Body of pancreas (tissue), 4 donors: ENCODE results near the gene LCN15. TPM values are rescaled to one million over a fixed set of nuclear protein-coding genes. Genes with fewer than 3 reads are reported as not detected.

Source experiments
- ATAC-seq: fragments of 150-250 bp; one replicate; pipeline ENCODE4 v1.9.1; 2016
- DNase-seq, 4 donors: peaks; one replicate each; pipeline ENCODE4 v3.0.0-alpha.2; 2019
- H3K27ac ChIP-seq, 4 donors: fragments of 200-600 bp; sonication (generic); 1 replicate in 3 of 4; 2 replicates in 1 of 4; pipeline versions ENCODE4 v1.5.1 to v1.6.1; 2016 to 2019; ENCODE audit warnings: mild to moderate bottlenecking in 1 of 4, mixed read lengths in 1 of 4, moderate library complexity in 1 of 4
- H3K27me3 ChIP-seq, 2 donors: fragments of 200-600 bp; sonication (generic); one replicate each; pipeline ENCODE4 v1.6.0; 2016; ENCODE audit warnings: mild to moderate bottlenecking in 1 of 2
- H3K36me3 ChIP-seq, 2 donors: fragments of 200-600 bp; sonication (generic); replicated peaks in 1 of 2; 2 replicates each; pipeline ENCODE4 v1.5.1; 2016; ENCODE audit warnings: low read depth in 2 of 2; ENCODE audit not compliant: insufficient read depth in 1 of 2
- H3K4me1 ChIP-seq: fragments of 200-600 bp; sonication (generic); one replicate; pipeline ENCODE4 v1.6.0; 2016
- H3K4me3 ChIP-seq, 2 donors: fragments of 200-600 bp; sonication (generic); 1 replicate in 1 of 2; 2 replicates in 1 of 2; pipeline ENCODE4 v1.5.1; 2016 to 2019
- H3K9me3 ChIP-seq, 3 donors: fragments of 200-600 bp; sonication (generic); 1 replicate in 2 of 3; 2 replicates in 1 of 3; pipeline ENCODE4 v1.5.1; 2016
- POLR2A ChIP-seq, 3 donors: fragments of 450-650 bp; IDR thresholded peaks; one replicate each; pipeline ENCODE4 v1.6.1; 2016; ENCODE audit warnings: antibody characterized with exemption in 3 of 3, mild to moderate bottlenecking in 2 of 3
- WGBS, 2 donors: methylation state at CpG; one replicate each; pipeline ENCODE4 v1.1.5; 2017; 5-methylcytosine and 5-hydroxymethylcytosine counted together
- intact Hi-C: fragments of 100-400 bp; cut with DNase I; formaldehyde crosslinking; loops from one replicate; pipeline ENCODE4 v1.15.1; 2023
- total RNA-seq, 2 donors: library from RNA; depleted of rRNA; stranded (reverse); fragments of >200 nt; gene quantifications; one replicate each; pipeline ENCODE4 v1.1.0, GENCODE V29; 2016
- TF ChIP-seq, protein P1 (sequence below), 7 experiments: fragments of 450-650 bp in 4 of 7; fragments of 200-600 bp in 3 of 7; sonication (generic) in 3 of 7; IDR thresholded peaks; one replicate each; pipeline ENCODE4 v1.5.1; 2016 to 2019; ENCODE audit warnings: antibody characterized with exemption in 7 of 7

LCN15 gene
- total RNA-seq, 2 donors from 2014 or later, result not detected

DNA sequence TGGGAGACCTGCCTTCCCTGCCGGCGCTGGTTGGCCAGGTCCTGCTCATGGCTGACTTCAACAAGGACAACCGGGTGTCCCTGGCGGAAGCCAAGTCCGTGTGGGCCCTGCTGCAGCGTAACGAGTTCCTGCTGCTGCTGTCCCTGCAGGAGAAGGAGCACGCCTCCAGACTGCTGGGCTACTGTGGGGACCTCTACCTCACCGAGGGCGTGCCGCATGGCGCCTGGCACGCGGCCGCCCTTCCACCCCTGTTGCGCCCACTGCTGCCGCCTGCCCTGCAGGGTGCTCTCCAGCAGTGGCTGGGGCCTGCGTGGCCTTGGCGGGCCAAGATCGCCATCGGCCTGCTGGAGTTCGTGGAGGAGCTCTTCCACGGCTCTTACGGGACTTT, 41.4 kb downstream of the LCN15 start:
- intact Hi-C loops, result no loop called here
- Histone ChIP-seq H3K27ac (no peak overlapping the region), H3K9me3 (no peaks in the 10 kb centered on the region), H3K36me3 (peaks cover 8 to 16% of the 10 kb centered on the region in 2 donors), H3K4me1 (peaks cover 50% of the 10 kb centered on the region), H3K27me3 (no peaks in the 10 kb centered on the region), H3K4me3 (no peak overlapping the region)
- DNase-seq, result peak in 1 of 4 donors; percentile 37
- TF ChIP-seq POLR2A (IDR thresholded peaks at IDR 0.05), result no peak
- WGBS, 2 donors, result 88 to 90% methylated on average over 4 to 24 of the region's 24 CpGs
- ATAC-seq, result no peak

DNA sequence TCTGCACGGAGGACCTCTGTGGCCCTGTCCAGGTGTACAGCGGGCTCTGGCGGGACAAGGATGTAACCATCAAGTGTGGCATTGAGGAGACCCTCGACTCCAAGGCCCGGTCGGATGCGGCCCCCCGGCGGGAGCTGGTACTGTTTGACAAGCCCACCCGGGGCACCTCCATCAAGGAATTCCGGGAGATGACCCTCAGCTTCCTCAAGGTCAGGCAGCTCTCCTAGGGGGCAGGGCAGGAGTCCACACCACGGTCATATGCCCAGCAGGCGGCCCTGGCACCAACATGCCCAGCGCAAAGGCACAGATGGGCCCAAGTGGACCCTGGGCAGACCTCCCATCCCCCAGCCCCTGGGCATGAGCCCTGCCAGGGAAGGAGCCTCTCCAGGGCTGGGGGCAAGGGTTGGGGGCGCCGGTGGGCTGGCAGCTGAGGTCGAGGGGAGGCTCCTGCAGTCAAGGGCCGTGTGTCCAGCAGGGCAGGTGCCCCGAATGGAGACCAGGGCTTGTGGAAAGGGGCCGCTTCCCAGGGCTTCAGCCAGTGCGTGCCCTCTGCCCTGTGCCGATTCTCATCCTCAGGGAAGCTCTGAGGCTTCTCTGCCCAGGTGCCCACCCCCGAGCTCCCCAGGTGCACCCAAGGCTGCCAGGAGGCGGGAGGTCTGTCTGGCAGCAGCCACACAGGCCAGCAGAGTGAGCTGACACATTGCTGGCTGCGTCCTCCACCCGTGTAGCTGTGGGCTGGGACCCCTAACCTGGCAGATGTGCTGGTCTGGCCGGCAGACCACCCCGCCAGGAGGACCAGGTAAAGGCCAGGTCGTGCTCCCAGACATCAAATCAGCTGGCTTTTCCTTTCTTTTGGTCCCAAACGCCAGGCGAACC, 42.0 kb downstream of the LCN15 start:
- 81 to 85% methylated on average over 5 to 25 of the region's 31 CpGs for WGBS, 2 donors
- intact Hi-C loops, result no loop called here
- ATAC-seq, result no peak
- H3K36me3 ChIP-seq, result peaks cover 8 to 16% of the 10 kb centered on the region in 2 donors
- H3K9me3 ChIP-seq, result no peaks in the 10 kb centered on the region
- H3K27me3 ChIP-seq, result no peaks in the 10 kb centered on the region
- H3K4me1 ChIP-seq, result peaks cover 48% of the 10 kb centered on the region
- no peak for DNase-seq
- H3K27ac ChIP-seq, result no peak overlapping the region
- H3K4me3 ChIP-seq, result no peak overlapping the region
- TF ChIP-seq, protein P1, sequence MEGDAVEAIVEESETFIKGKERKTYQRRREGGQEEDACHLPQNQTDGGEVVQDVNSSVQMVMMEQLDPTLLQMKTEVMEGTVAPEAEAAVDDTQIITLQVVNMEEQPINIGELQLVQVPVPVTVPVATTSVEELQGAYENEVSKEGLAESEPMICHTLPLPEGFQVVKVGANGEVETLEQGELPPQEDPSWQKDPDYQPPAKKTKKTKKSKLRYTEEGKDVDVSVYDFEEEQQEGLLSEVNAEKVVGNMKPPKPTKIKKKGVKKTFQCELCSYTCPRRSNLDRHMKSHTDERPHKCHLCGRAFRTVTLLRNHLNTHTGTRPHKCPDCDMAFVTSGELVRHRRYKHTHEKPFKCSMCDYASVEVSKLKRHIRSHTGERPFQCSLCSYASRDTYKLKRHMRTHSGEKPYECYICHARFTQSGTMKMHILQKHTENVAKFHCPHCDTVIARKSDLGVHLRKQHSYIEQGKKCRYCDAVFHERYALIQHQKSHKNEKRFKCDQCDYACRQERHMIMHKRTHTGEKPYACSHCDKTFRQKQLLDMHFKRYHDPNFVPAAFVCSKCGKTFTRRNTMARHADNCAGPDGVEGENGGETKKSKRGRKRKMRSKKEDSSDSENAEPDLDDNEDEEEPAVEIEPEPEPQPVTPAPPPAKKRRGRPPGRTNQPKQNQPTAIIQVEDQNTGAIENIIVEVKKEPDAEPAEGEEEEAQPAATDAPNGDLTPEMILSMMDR (IDR thresholded peaks at IDR 0.05), result no peak
- no peak for TF ChIP-seq POLR2A (IDR thresholded peaks at IDR 0.05)

DNA sequence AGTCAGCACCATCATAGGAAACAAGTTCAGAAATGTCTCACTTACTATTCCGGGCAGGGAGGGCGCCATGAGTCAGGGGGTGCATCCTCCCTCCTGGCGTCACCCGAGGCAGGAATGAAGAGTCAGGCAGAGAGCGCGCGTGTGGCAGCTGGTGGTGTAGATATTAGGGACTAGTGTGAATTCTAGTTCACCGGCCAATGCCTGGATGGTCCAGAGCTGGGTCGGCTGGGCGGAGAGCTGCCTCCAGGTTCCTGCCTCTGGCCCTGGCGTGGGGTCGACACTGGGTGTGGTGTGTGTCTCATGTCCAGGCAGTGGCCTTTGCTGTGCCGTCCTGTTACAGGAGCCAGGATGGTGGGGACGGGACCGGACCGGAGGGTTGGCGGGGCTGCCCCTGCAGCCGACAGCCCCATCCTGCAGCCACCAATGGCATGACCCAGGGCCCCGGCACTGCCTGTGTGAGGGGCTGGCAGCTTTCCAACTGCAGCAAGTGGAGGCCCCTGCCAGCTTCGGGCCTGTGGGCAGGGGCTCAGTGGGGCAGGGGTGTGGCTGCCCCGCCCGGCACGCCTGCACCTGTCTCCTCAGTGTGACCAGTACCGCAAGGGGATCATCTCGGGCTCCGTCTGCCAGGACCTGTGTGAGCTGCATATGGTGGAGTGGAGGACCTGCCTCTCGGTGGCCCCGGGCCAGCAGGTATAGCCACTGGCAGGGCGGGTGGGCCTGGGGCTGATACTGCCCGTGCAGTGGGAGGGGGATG, 42.8 kb downstream of the LCN15 start:
- DNase-seq (peak in 1 of 4 donors; percentile 38), ATAC-seq (peak; percentile 6)
- H3K36me3 ChIP-seq, result peaks cover 8 to 16% of the 10 kb centered on the region in 2 donors
- WGBS, 2 donors, result 73 to 90% methylated on average over 6 to 27 of the region's 30 CpGs
- no peak overlapping the region for H3K27ac ChIP-seq
- no peaks in the 10 kb centered on the region for H3K27me3 ChIP-seq
- intact Hi-C loops, result no loop called here
- peaks cover 40% of the 10 kb centered on the region for H3K4me1 ChIP-seq
- H3K4me3 ChIP-seq, result no peak overlapping the region
- no peaks in the 10 kb centered on the region for H3K9me3 ChIP-seq
- TF ChIP-seq, protein P1 (IDR thresholded peaks at IDR 0.05), result no peak
- TF ChIP-seq POLR2A (IDR thresholded peaks at IDR 0.05), result no peak

DNA sequence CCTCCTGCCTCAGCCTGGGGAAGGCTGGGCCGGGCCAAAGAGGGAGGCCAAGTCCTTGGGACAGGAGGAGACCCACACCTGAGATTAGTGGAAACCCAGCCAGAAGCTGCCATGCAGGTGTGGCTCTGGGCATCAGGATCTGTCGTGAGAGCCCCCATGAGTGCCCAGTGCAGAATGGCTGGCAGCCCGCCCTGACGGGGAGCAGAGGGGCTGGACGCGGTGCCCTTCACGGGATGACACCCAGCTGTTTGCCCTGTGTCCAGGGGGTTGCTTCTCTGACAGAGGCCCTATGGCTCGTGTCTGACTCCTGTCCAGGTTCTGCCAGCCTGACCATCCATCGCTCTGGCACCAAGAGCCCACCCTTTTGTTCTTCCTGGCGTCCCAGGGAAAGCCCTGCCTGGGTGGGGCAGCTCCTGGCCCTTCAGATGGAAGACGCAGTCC, 43.4 kb downstream of the LCN15 start:
- peaks cover 34% of the 10 kb centered on the region for H3K4me1 ChIP-seq
- no peaks in the 10 kb centered on the region for H3K27me3 ChIP-seq
- no peak for DNase-seq
- 65% methylated on average over 7 to 9 of the region's 11 CpGs for WGBS, 2 donors
- no peak overlapping the region for H3K27ac ChIP-seq
- no peak for ATAC-seq
- H3K36me3 ChIP-seq, result peaks cover 8 to 14% of the 10 kb centered on the region in 2 donors
- TF ChIP-seq, protein P1 (IDR thresholded peaks at IDR 0.05), result no peak
- no peak for TF ChIP-seq POLR2A (IDR thresholded peaks at IDR 0.05)
- H3K9me3 ChIP-seq, result no peaks in the 10 kb centered on the region
- intact Hi-C loops, result no loop called here
- no peak overlapping the region for H3K4me3 ChIP-seq

DNA sequence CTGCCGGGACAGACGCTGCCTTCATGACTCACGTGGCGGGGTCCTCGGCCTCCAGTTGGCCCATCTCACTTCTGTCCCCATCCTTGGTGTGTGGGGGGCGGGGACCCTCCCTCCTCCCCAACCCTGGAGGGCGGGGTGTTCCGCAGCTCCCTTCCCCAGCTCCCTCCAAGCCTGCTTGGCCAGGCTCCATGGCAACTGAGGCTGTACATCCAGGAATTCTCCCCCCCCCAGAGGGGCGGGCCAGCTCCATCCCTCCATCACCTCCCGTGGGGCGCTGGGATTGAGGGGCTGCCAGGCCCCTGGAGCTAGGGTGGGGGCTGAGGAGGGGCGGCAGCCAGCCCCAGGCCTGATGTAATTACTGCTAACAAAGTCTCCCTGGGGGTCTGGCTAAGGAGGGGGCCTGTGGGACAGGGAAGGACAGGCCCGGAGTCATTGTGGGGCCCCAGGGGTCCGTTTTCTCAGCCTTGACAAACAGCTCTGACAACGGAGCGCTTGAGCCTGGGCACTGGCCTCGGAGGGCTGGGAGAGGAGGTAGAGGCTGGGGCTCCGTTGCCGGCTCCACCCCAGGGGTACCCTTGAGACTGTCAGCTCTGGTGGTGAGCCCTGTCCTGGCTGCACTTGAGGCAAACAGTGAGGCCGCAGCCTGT, 43.9 kb downstream of the LCN15 start:
- 59 to 61% methylated on average over 7 to 19 of the region's 20 CpGs for WGBS, 2 donors
- Histone ChIP-seq H3K9me3 (no peaks in the 10 kb centered on the region), H3K4me3 (no peak overlapping the region), H3K4me1 (peaks cover 28% of the 10 kb centered on the region), H3K27ac (no peak overlapping the region), H3K36me3 (peaks cover 8 to 13% of the 10 kb centered on the region in 2 donors), H3K27me3 (no peaks in the 10 kb centered on the region)
- TF ChIP-seq, protein P1 (IDR thresholded peaks at IDR 0.05), result no peak
- TF ChIP-seq POLR2A (IDR thresholded peaks at IDR 0.05), result no peak
- DNase-seq (no peak), ATAC-seq (no peak)
- intact Hi-C loops, result no loop called here
